GM12864 (cell line): ENCODE measurements around the gene TSPAN14.

Experiments used
- DNase-seq: peaks from one replicate; pipeline ENCODE4 v3.0.0-alpha.2; 2011; ENCODE audit warnings: low read depth
- H3K4me3 ChIP-seq: 2 replicates; pipeline ENCODE4 v1.5.1; 2011; ENCODE audit warnings: mild to moderate bottlenecking, low read depth, low read length, control low read depth
- CTCF ChIP-seq: IDR thresholded peaks from 2 replicates; pipeline ENCODE4 v1.5.1; 2011; ENCODE audit warnings: low read depth, mild to moderate bottlenecking, moderate library complexity, low read length, control low read depth, inconsistent platforms; ENCODE audit errors: missing control alignments

TSPAN14 gene

GRCh38 chr10:80536361-80536835, 82.3 kb downstream of the TSPAN14 start:
- H3K4me3 ChIP-seq: peak overlapping the region; percentile 70
- no peak for TF ChIP-seq CTCF
- no peak for DNase-seq

GRCh38 chr10:80537086-80537735, 83.1 kb downstream of the TSPAN14 start:
- H3K4me3 ChIP-seq: no peak overlapping the region; the same call in 1 of the 2 replicates
- no peak for TF ChIP-seq CTCF
- DNase-seq: no peak

GRCh38 chr10:80537736-80538480, 83.8 kb downstream of the TSPAN14 start, which contains the start of gene SH2D4B:
TSS of gene SH2D4B (plus strand) at chr10:80537902. CDS start at chr10:80538332, 430 bp downstream.
- peak within 1 kb of the TSS; percentile 70 for H3K4me3 ChIP-seq
- DNase-seq: no peak

GRCh38 chr10:80538481-80539185, 84.5 kb downstream of the TSPAN14 start:
- no peak for TF ChIP-seq CTCF
- DNase-seq: no peak
- no peak overlapping the region for H3K4me3 ChIP-seq

More at GRCh38 chr10:80537736-80538480, 83.8 kb downstream of the TSPAN14 start, which contains the start of gene SH2D4B:
- TF ChIP-seq CTCF: no peak

GRCh38 chr10:80539421-80540031, 85.4 kb downstream of the TSPAN14 start:
- no peak for DNase-seq
- no peak for TF ChIP-seq CTCF
- no peak overlapping the region for H3K4me3 ChIP-seq

- no peak for TF ChIP-seq CTCF
- DNase-seq: no peak
These were observed 86.0 kb downstream of the TSPAN14 start for GRCh38 chr10:80540136-80540535.

More at GRCh38 chr10:80540136-80540535, 86.0 kb downstream of the TSPAN14 start:
- no peak overlapping the region for H3K4me3 ChIP-seq
